H1 (cell line): ENCODE measurements around the gene POPDC3. TPM values are rescaled to one million over a fixed set of nuclear protein-coding genes. Genes with fewer than 3 reads are reported as not detected.

Experiments used
- CTCF ChIA-PET: fragments of 300-600 bp; sonication (Branson Sonifier 250); formaldehyde crosslinking; loops from one replicate; lab custom pipeline; 2021; ENCODE audit not compliant: partially characterized antibody; lab: Charles Lee
- POLR2A ChIA-PET: fragments of 300-600 bp; sonication (Branson Sonifier 250); formaldehyde crosslinking; loops from one replicate; lab custom pipeline; 2021; ENCODE audit warnings: inconsistent platforms; ENCODE audit not compliant: partially characterized antibody; lab: Charles Lee
- DNase-seq, 2 experiments: peaks; one replicate each; pipeline versions ENCODE4 v3.0.0 to v3.0.0-alpha.2; 2010 to 2022; ENCODE audit warnings: low spot score in 2 of 2, low read depth in 1 of 2, mixed read lengths in 1 of 2
- FAIRE-seq: peaks from 2 replicates; lab custom pipeline; 2011; peaks lifted over from hg19 to GRCh38; lab: Jason Lieb, UNC
- H2AFZ ChIP-seq: 2 replicates; pipeline ENCODE4 v1.8.1; 2012; ENCODE audit warnings: low read length, inconsistent platforms
- H2AK5ac ChIP-seq: 2 replicates; pipeline ENCODE4 v1.6.1; 2013; ENCODE audit warnings: low read depth, low read length
- H2BK120ac ChIP-seq: replicated peaks from 2 replicates; pipeline ENCODE3; 2013; ENCODE audit warnings: low read depth, low read length, inconsistent platforms
- H2BK12ac ChIP-seq: 2 replicates; pipeline ENCODE4 v1.6.1; 2013; ENCODE audit warnings: low read depth, low read length
- H2BK15ac ChIP-seq: 2 replicates; pipeline ENCODE4 v1.6.1; 2013; ENCODE audit warnings: low read length
- H2BK20ac ChIP-seq: 2 replicates; pipeline ENCODE4 v1.6.1; 2013; ENCODE audit warnings: low read length
- H2BK5ac ChIP-seq: 2 replicates; pipeline ENCODE4 v1.6.1; 2013; ENCODE audit warnings: low read depth, low read length
- H3K14ac ChIP-seq: 2 replicates; pipeline ENCODE4 v1.6.1; 2013; ENCODE audit warnings: inconsistent platforms; ENCODE audit not compliant: insufficient read length
- H3K18ac ChIP-seq: 2 replicates; pipeline ENCODE4 v1.6.1; 2013; ENCODE audit warnings: low read length; ENCODE audit errors: extremely low read depth
- H3K23ac ChIP-seq: 2 replicates; pipeline ENCODE4 v1.6.1; 2013; ENCODE audit warnings: inconsistent platforms; ENCODE audit not compliant: insufficient read length
- H3K23me2 ChIP-seq: 2 replicates; pipeline ENCODE4 v1.6.1; 2013; ENCODE audit warnings: low read depth, low read length
- H3K27ac ChIP-seq: 2 replicates; pipeline ENCODE4 v1.6.1; 2011; ENCODE audit warnings: low read depth, low read length, inconsistent platforms
- H3K27me3 ChIP-seq, 4 experiments: replicated peaks in 1 of 4; 1 replicate in 1 of 4; 2 replicates in 3 of 4; pipeline versions ENCODE4 v1.6.1 to v1.8.1; 2011 to 2013; ENCODE audit warnings: low read length in 3 of 4, mild to moderate bottlenecking in 3 of 4, inconsistent platforms in 2 of 4, mixed read lengths in 2 of 4, moderate library complexity in 1 of 4; ENCODE audit not compliant: control insufficient read depth in 3 of 4, insufficient read depth in 3 of 4; ENCODE audit errors: extremely low read depth in 1 of 4
- H3K36me3 ChIP-seq, 4 experiments: 2 replicates each; pipeline versions ENCODE4 v1.6.1 to v1.8.1; 2011 to 2013; ENCODE audit warnings: mild to moderate bottlenecking in 4 of 4, low read length in 3 of 4, moderate library complexity in 2 of 4, control low read depth in 1 of 4, inconsistent platforms in 1 of 4; ENCODE audit not compliant: insufficient read depth in 4 of 4, control insufficient read depth in 2 of 4
- H3K4ac ChIP-seq: replicated peaks from 2 replicates; pipeline ENCODE3; 2013; ENCODE audit warnings: low read length, low read depth, mixed read lengths, inconsistent platforms; ENCODE audit not compliant: insufficient read length
- H3K4me1 ChIP-seq, 4 experiments: replicated peaks in 1 of 4; 1 replicate in 1 of 4; 2 replicates in 3 of 4; pipeline versions ENCODE4 v1.6.1 to v1.8.1; 2011 to 2013; ENCODE audit warnings: low read length in 3 of 4, inconsistent platforms in 2 of 4, mixed read lengths in 1 of 4; ENCODE audit not compliant: insufficient read depth in 4 of 4, control insufficient read depth in 3 of 4
- H3K4me2 ChIP-seq, 2 experiments: 2 replicates each; pipeline versions ENCODE4 v1.6.1 to v1.8.1; 2011 to 2013; ENCODE audit warnings: low read depth in 2 of 2, low read length in 2 of 2, control low read depth in 1 of 2, inconsistent platforms in 1 of 2, mild to moderate bottlenecking in 1 of 2; ENCODE audit not compliant: insufficient read depth in 1 of 2
- H3K4me3 ChIP-seq, 4 experiments: fragments of 200-600, 300-600 bp in 1 of 4; sonication (generic), shearing (Covaris generic), sonication (Bioruptor Twin) in 1 of 4; 2 replicates each; pipeline versions ENCODE4 v1.5.1 to v1.8.1; 2011 to 2016; ENCODE audit warnings: low read length in 4 of 4, low read depth in 3 of 4, control low read depth in 2 of 4, inconsistent platforms in 2 of 4, mild to moderate bottlenecking in 2 of 4, mixed read lengths in 1 of 4, moderate library complexity in 1 of 4; ENCODE audit not compliant: insufficient read depth in 2 of 4; ENCODE audit errors: extremely low read depth in 1 of 4
- H3K56ac ChIP-seq: replicated peaks from 2 replicates; pipeline ENCODE3; 2013; ENCODE audit warnings: low read depth, mild to moderate bottlenecking, mixed read lengths, low read length, inconsistent platforms; ENCODE audit not compliant: insufficient read length
- H3K79me1 ChIP-seq: 2 replicates; pipeline ENCODE4 v1.6.1; 2013; ENCODE audit warnings: low read depth, low read length, control low read depth
- H3K79me2 ChIP-seq, 2 experiments: 2 replicates each; pipeline versions ENCODE4 v1.6.1 to v1.8.1; 2012 to 2013; ENCODE audit warnings: low read length in 2 of 2, mild to moderate bottlenecking in 2 of 2, inconsistent platforms in 1 of 2; ENCODE audit not compliant: insufficient read depth in 2 of 2, control insufficient read depth in 1 of 2
- H3K9ac ChIP-seq, 4 experiments: replicated peaks in 1 of 4; 1 replicate in 1 of 4; 2 replicates in 3 of 4; pipeline versions ENCODE4 v1.6.1 to v1.8.1; 2011 to 2013; ENCODE audit warnings: low read depth in 3 of 4, low read length in 3 of 4, control low read depth in 2 of 4, mild to moderate bottlenecking in 2 of 4, moderate library complexity in 2 of 4, inconsistent platforms in 1 of 4; ENCODE audit errors: extremely low read depth in 1 of 4
- H3K9me3 ChIP-seq, 2 experiments: 2 replicates each; pipeline versions ENCODE4 v1.6.1 to v1.8.1; 2012 to 2013; ENCODE audit warnings: mild to moderate bottlenecking in 2 of 2, moderate library complexity in 2 of 2, control low read depth in 1 of 2, inconsistent platforms in 1 of 2, low read depth in 1 of 2, low read length in 1 of 2, mixed read lengths in 1 of 2; ENCODE audit not compliant: insufficient read depth in 2 of 2
- H4K20me1 ChIP-seq, 2 experiments: replicated peaks in 1 of 2; 2 replicates each; pipeline versions ENCODE3 to v1.8.1; 2011 to 2013; ENCODE audit warnings: inconsistent platforms in 2 of 2, low read length in 2 of 2, mild to moderate bottlenecking in 1 of 2; ENCODE audit not compliant: insufficient read depth in 2 of 2, control insufficient read depth in 1 of 2
- H4K5ac ChIP-seq: 2 replicates; pipeline ENCODE4 v1.6.1; 2013; ENCODE audit warnings: low read length, low read depth, mixed read lengths, inconsistent platforms; ENCODE audit not compliant: insufficient read length
- H4K8ac ChIP-seq: 2 replicates; pipeline ENCODE4 v1.8.0; 2013; ENCODE audit warnings: mild to moderate bottlenecking, moderate library complexity, low read length, inconsistent platforms; ENCODE audit not compliant: insufficient read depth; ENCODE audit errors: extremely low read depth
- H4K91ac ChIP-seq: replicated peaks from 2 replicates; pipeline ENCODE3; 2013; ENCODE audit warnings: low read length, mixed read lengths, inconsistent platforms; ENCODE audit not compliant: insufficient read length
- SP2 ChIP-seq: IDR thresholded peaks from 2 replicates; pipeline ENCODE4 v1.6.1; 2012; ENCODE audit warnings: mild to moderate bottlenecking, low read length, inconsistent platforms
- WGBS, 2 experiments: shearing (Covaris generic) in 1 of 2; methylation state at CpG; one replicate each; pipeline versions ENCODE4 v1.1.6 to v1.1.7; 2013 to 2015; ENCODE audit warnings: low lambda C conversion rate in 2 of 2, mixed read lengths in 2 of 2, inconsistent platforms in 1 of 2, low coverage in 1 of 2, missing lambda C conversion rate in 1 of 2; ENCODE audit not compliant: insufficient replicate concordance in 2 of 2, insufficient coverage in 1 of 2, insufficient read length in 1 of 2; ENCODE audit errors: extremely low coverage in 1 of 2, missing lambda C conversion rate in 1 of 2; 5-methylcytosine and 5-hydroxymethylcytosine counted together
- polyA plus RNA-seq, 7 experiments: library from polyadenylated mRNA; depleted of rRNA in 3 of 7; stranded (reverse) in 5 of 7; unstranded in 2 of 7; fragments of >200 nt in 5 of 7; fragments of 200-250 nt in 2 of 7; gene quantifications; 1 replicate in 5 of 7; 2 replicates in 1 of 7; 4 replicates in 1 of 7; pipeline versions ENCODE4 v1.2.1 to v1.2.3, GENCODE V29; 2011 to 2013; ENCODE audit warnings: missing spikeins in 2 of 7, mixed read lengths in 2 of 7
- total RNA-seq: library from RNA; stranded (reverse); fragmentation: NEBNext Ultra II Directional; extraction: Animal tissue kit (Norgen Biotek cat#: 25700); gene quantifications from 2 replicates; pipeline ENCODE4 v1.2.1, GENCODE V29; 2021

The POPDC3 gene
- total and polyA plus RNA-seq, 2 of the 8 experiments (the other 6 are each of a cell fraction or from before 2014, with no cell fraction given) = 3.7 to 6.5 TPM

- Histone ChIP-seq H2BK20ac (no peak overlapping the region), H3K9ac (no peak overlapping the region), H2AK5ac (no peak overlapping the region), H3K4me3 (no peak overlapping the region), H4K20me1 (no peaks in the 10 kb centered on the region), H3K79me2 (no peaks in the 10 kb centered on the region), H2BK5ac (no peak overlapping the region), H3K18ac (no peak overlapping the region), H3K23ac (no peak overlapping the region), H3K27me3 (no peaks in the 10 kb centered on the region), H4K5ac (no peak overlapping the region)
- CTCF ChIA-PET = interaction anchor here (0.7 to 1.4 kb wide), 4 partner anchors 14 to 122 kb away, joined by 3 to 4 read pairs (median 3); no protein-coding TSS in a partner anchor
- no peak for TF ChIP-seq SP2
- TF ChIP-seq, all 59 proteins: peak for 0
- no peak overlapping the region for H3K4me2 ChIP-seq
- no peak overlapping the region for H3K14ac ChIP-seq
- H2BK12ac ChIP-seq = no peak overlapping the region
- no peak overlapping the region for H2BK15ac ChIP-seq
- no peak overlapping the region for H2BK120ac ChIP-seq
- no peak for DNase-seq
- no peak overlapping the region for H4K8ac ChIP-seq
- H3K4ac ChIP-seq = no peak overlapping the region
- FAIRE-seq = no peak
- no peaks in the 10 kb centered on the region for H3K36me3 ChIP-seq
- H3K79me1 ChIP-seq = no peaks in the 10 kb centered on the region
- no peak overlapping the region for H3K56ac ChIP-seq
- no peak overlapping the region for H4K91ac ChIP-seq
- H3K9me3 ChIP-seq = no peaks in the 10 kb centered on the region
- H3K23me2 ChIP-seq = no peaks in the 10 kb centered on the region
- H3K27ac ChIP-seq = no peak overlapping the region
- H2AFZ ChIP-seq = peak overlapping the region; percentile 83
- POLR2A ChIA-PET = no interaction called here
- WGBS, 2 experiments = 87% methylated on average over 5 of the region's 5 CpGs; no CpG with 5 or more reads in 1 of the 2 experiments
- H3K4me1 ChIP-seq = no peaks in the 10 kb centered on the region
These were observed 30.3 kb upstream of the POPDC3 start for GRCh38 chr6:105209950-105210706.
